A549 (cell line): ENCODE results near the gene SHE.

ENCODE experiments used
- BCL3 ChIP-seq: fragments of >200 bp; sonication (Bioruptor Twin); formaldehyde crosslinking; IDR thresholded peaks from 3 replicates; pipeline ENCODE4 v1.6.1; 2016
- BHLHE40 ChIP-seq: IDR thresholded peaks from 2 replicates; pipeline ENCODE4 v1.6.1; 2012; ENCODE audit warnings: low read depth, low read length, inconsistent platforms
- CEBPB ChIP-seq, 2 experiments: fragments of >200 bp in 1 of 2; sonication (Bioruptor Twin) in 1 of 2; formaldehyde crosslinking in 1 of 2; IDR thresholded peaks; 2 replicates each; pipeline ENCODE4 v1.6.1; 2012 to 2016
- CHD2 ChIP-seq: fragments of 150-350 bp; IDR thresholded peaks from 2 replicates; pipeline ENCODE4 v1.6.1; 2014; ENCODE audit warnings: low read length; ENCODE audit not compliant: partially characterized antibody
- CTCF ChIP-seq: fragments of >200 bp; sonication (Bioruptor Twin); formaldehyde crosslinking; IDR thresholded peaks from 3 replicates; pipeline ENCODE4 v1.5.1; 2016
- ELK1 ChIP-seq: fragments of 150-350 bp; IDR thresholded peaks from 2 replicates; pipeline ENCODE4 v1.6.1; 2014; ENCODE audit warnings: low read depth, mild to moderate bottlenecking, low read length
- GATA3 ChIP-seq: IDR thresholded peaks from 2 replicates; pipeline ENCODE4 v1.6.1; 2012; ENCODE audit warnings: borderline replicate concordance
- HMGXB4 ChIP-seq: fragments of 250-450 bp; sonication (Bioruptor Pico); IDR thresholded peaks from 2 replicates; pipeline ENCODE4 v1.5.0; 2021; ENCODE audit warnings: mild to moderate bottlenecking, moderate library complexity, borderline replicate concordance
- JUN ChIP-seq, 2 experiments: fragments of >200 bp; sonication (Bioruptor Twin); formaldehyde crosslinking; IDR thresholded peaks; 2 replicates in 1 of 2; 3 replicates in 1 of 2; pipeline ENCODE4 v1.6.1; 2016 to 2017
- MAX ChIP-seq: IDR thresholded peaks from 2 replicates; pipeline ENCODE4 v1.6.1; 2012
- POLR2A ChIP-seq: IDR thresholded peaks from 2 replicates; pipeline ENCODE4 v1.6.1; 2012; ENCODE audit warnings: mild to moderate bottlenecking, low read length
- RCOR1 ChIP-seq: fragments of 150-350 bp; IDR thresholded peaks from 2 replicates; pipeline ENCODE4 v1.6.1; 2014; ENCODE audit warnings: antibody characterized with exemption, low read length, low read depth
- USF2 ChIP-seq: fragments of 450-650 bp; IDR thresholded peaks from 2 replicates; pipeline ENCODE4 v1.6.1; 2014; ENCODE audit warnings: antibody characterized with exemption

GRCh38 chr1:154551474-154551873, 49.3 kb upstream of the SHE start:
- TF ChIP-seq ELK1 = no peak
- TF ChIP-seq POLR2A = no peak
- no peak for TF ChIP-seq BCL3
- no peak for TF ChIP-seq CEBPB (IDR thresholded peaks at IDR 0.05)
- no peak for TF ChIP-seq JUN (IDR thresholded peaks at IDR 0.05)
- no peak for TF ChIP-seq RCOR1
- TF ChIP-seq CHD2 = no peak
- TF ChIP-seq CTCF = no peak
- TF ChIP-seq BHLHE40 = no peak
- TF ChIP-seq MAX = no peak
- no peak for TF ChIP-seq GATA3
- TF ChIP-seq HMGXB4 (CRISPR knock-in tag) = no peak
- TF ChIP-seq USF2 = no peak
